GM12874 (cell line): ENCODE measurements around the gene CACNA1A.

Source experiments
- CTCF ChIP-seq: IDR thresholded peaks from 2 replicates; pipeline ENCODE4 v1.5.1; 2011; ENCODE audit warnings: low read depth, mild to moderate bottlenecking, control low read depth, low read length, moderate library complexity; ENCODE audit not compliant: insufficient read depth

CACNA1A gene

GRCh38 chr19:13492128-13492527 is 14.2 kb downstream of the CACNA1A start:
- no peak for TF ChIP-seq CTCF

GRCh38 chr19:13487985-13488384 is 18.3 kb downstream of the CACNA1A start:
- TF ChIP-seq CTCF, result no peak

GRCh38 chr19:13484166-13484565 is 22.1 kb downstream of the CACNA1A start:
- TF ChIP-seq CTCF, result no peak

- TF ChIP-seq CTCF, result no peak
Measured at GRCh38 chr19:13483215-13483614, 23.1 kb downstream of the CACNA1A start.

- no peak for TF ChIP-seq CTCF
Measured at GRCh38 chr19:13478576-13478975, 27.7 kb downstream of the CACNA1A start.

GRCh38 chr19:13476071-13476470 is 30.2 kb downstream of the CACNA1A start:
- TF ChIP-seq CTCF, result no peak

- no peak for TF ChIP-seq CTCF
Measured at GRCh38 chr19:13475044-13475443, 31.2 kb downstream of the CACNA1A start.

- no peak for TF ChIP-seq CTCF
Measured at GRCh38 chr19:13466697-13467096, 39.6 kb downstream of the CACNA1A start.
